ENCODE data around the gene CD22. TPM values are rescaled to one million over a fixed set of nuclear protein-coding genes. Genes with fewer than 3 reads are reported as not detected.
"Not testable (repeated sequence)": the region's sequence is repeated elsewhere in the genome, so short reads cannot be mapped to it uniquely, and the experiment has no call there.

Gene CD22
- total RNA-seq, 2 donors from 2014 or later = 14.0 TPM; not detected in 1

GRCh38 chr19:35284153-35285094, 44.6 kb upstream of the CD22 start:
- Histone ChIP-seq H3K27me3 (replicated peaks; ENCODE audit: insufficient read depth) (no peaks in the 10 kb centered on the region), H3K4me3 (no peak overlapping the region), H3K9me3 (no peaks in the 10 kb centered on the region), H3K4me1 (replicated peaks) (no peaks in the 10 kb centered on the region), H3K27ac (no peak overlapping the region), H3K36me3 (no peaks in the 10 kb centered on the region)
- TF ChIP-seq POLR2AphosphoS5 (IDR thresholded peaks at IDR 0.05) = no peak
- TF ChIP-seq CTCF (IDR thresholded peaks at IDR 0.05) = no peak
- 81% methylated on average over 17 of the region's 17 CpGs for WGBS
- intact Hi-C loops (cut with DNase I) = no loop called here
- DNase-seq (ENCODE audit: low spot score) = no peak

GRCh38 chr19:35285095-35285449, 43.9 kb upstream of the CD22 start:
- no peaks in the 10 kb centered on the region for H3K36me3 ChIP-seq
- WGBS = 61% methylated on average over 1 of the region's 1 CpG
- TF ChIP-seq POLR2AphosphoS5 (IDR thresholded peaks at IDR 0.05) (no peak), POLR2A (IDR thresholded peaks at IDR 0.05) (no peak), CTCF (IDR thresholded peaks at IDR 0.05) (no peak)
- no peak overlapping the region for H3K27ac ChIP-seq
- intact Hi-C loops (cut with DNase I) = no loop called here
- no peaks in the 10 kb centered on the region for H3K9me3 ChIP-seq
- H3K4me1 ChIP-seq (replicated peaks) = no peaks in the 10 kb centered on the region
- H3K4me3 ChIP-seq = no peak overlapping the region
- DNase-seq (ENCODE audit: low spot score) = no peak
- no peaks in the 10 kb centered on the region for H3K27me3 ChIP-seq (replicated peaks; ENCODE audit: insufficient read depth)

- H3K27me3 ChIP-seq (replicated peaks; ENCODE audit: insufficient read depth); intact Hi-C loops (cut with DNase I); H3K4me1 ChIP-seq (replicated peaks): not testable (repeated sequence)
These were observed 43.5 kb upstream of the CD22 start for GRCh38 chr19:35285465-35285864.

GRCh38 chr19:35286101-35286500, 42.9 kb upstream of the CD22 start:
- 76% methylated on average over 5 of the region's 5 CpGs for WGBS
- H3K36me3 ChIP-seq; intact Hi-C loops (cut with DNase I): not testable (repeated sequence)

More at GRCh38 chr19:35285465-35285864, 43.5 kb upstream of the CD22 start:
- not testable (repeated sequence) for H3K36me3 ChIP-seq; H3K27ac ChIP-seq; DNase-seq (ENCODE audit: low spot score); H3K9me3 ChIP-seq; H3K4me3 ChIP-seq
- 91% methylated on average over 3 of the region's 3 CpGs for WGBS

GRCh38 chr19:35287713-35288112, 41.3 kb upstream of the CD22 start:
- Histone ChIP-seq H3K27ac (no peak overlapping the region), H3K4me3 (no peak overlapping the region), H3K4me1 (replicated peaks) (no peaks in the 10 kb centered on the region), H3K9me3 (no peaks in the 10 kb centered on the region), H3K27me3 (replicated peaks; ENCODE audit: insufficient read depth) (no peaks in the 10 kb centered on the region), H3K36me3 (no peaks in the 10 kb centered on the region)
- no peak for TF ChIP-seq POLR2AphosphoS5 (IDR thresholded peaks at IDR 0.05)
- TF ChIP-seq POLR2A (IDR thresholded peaks at IDR 0.05) = no peak
- TF ChIP-seq CTCF (IDR thresholded peaks at IDR 0.05) = no peak
- WGBS = 93% methylated on average over 10 of the region's 10 CpGs
- no peak for DNase-seq (ENCODE audit: low spot score)
- intact Hi-C loops (cut with DNase I) = no loop called here

More at GRCh38 chr19:35286101-35286500, 42.9 kb upstream of the CD22 start:
- DNase-seq (ENCODE audit: low spot score); H3K9me3 ChIP-seq; H3K27me3 ChIP-seq (replicated peaks; ENCODE audit: insufficient read depth); H3K4me3 ChIP-seq; H3K4me1 ChIP-seq (replicated peaks); H3K27ac ChIP-seq: not testable (repeated sequence)

- no peak overlapping the region for H3K27ac ChIP-seq
- H3K9me3 ChIP-seq = no peaks in the 10 kb centered on the region
- TF ChIP-seq POLR2AphosphoS5 (IDR thresholded peaks at IDR 0.05) (no peak), CTCF (IDR thresholded peaks at IDR 0.05) (no peak), POLR2A (IDR thresholded peaks at IDR 0.05) (no peak)
- no peaks in the 10 kb centered on the region for H3K36me3 ChIP-seq
- no peaks in the 10 kb centered on the region for H3K27me3 ChIP-seq (replicated peaks; ENCODE audit: insufficient read depth)
- intact Hi-C loops (cut with DNase I) = no loop called here
- no peak for DNase-seq (ENCODE audit: low spot score)
- H3K4me1 ChIP-seq (replicated peaks) = no peaks in the 10 kb centered on the region
- H3K4me3 ChIP-seq = no peak overlapping the region
- WGBS = 34% methylated on average over 2 of the region's 2 CpGs
These were observed 40.7 kb upstream of the CD22 start for GRCh38 chr19:35288331-35288730.

Data from prostate gland (tissue), 2 donors.